Hypothalamus (tissue), 51 donors: ENCODE results near the gene CTNNA1.

Experiments used
- DNase-seq, 51 donors: peaks; one replicate each; lab custom pipeline; 2025; lab: John Stamatoyannopoulos, UW

CTNNA1 gene

DNA sequence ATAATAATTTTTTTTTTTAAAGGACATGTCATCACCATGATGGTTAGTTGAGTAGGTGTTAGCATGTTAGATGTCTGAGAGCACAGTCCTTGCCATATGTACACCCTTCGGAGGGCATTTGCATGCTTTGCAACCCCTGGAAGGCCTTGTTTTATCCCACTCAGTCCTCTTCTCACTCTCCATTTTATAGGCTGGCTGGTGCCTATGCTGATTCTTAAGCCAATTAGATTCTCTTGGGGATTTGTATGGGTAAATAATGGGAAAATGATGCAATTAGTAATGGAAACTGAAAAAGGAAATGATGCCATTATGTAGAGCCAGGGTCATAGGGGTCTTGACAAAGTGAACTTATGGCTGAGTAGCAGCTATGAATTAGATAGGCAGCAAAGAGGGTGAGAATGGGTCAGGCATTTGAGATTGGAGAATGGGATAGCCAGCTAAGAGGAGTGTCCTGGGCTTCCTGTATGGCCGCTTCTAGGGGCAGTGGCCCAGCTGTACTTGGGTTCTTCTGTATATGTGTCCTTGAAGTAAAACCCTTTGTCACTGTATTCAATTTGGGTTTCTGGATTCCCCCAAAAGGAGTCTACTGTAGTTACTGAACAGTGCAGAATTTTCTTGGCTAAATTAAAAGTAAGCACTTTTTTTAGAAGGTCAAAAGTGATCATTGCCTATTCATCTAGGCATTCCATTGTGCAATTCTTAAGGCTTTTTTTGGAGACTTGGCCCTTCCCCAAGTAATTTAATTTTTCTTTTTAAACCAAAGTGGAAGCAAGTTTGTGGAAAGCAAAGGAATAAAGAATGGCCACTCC lies 90.3 kb downstream of the CTNNA1 start:
- DNase-seq: no peak

DNA sequence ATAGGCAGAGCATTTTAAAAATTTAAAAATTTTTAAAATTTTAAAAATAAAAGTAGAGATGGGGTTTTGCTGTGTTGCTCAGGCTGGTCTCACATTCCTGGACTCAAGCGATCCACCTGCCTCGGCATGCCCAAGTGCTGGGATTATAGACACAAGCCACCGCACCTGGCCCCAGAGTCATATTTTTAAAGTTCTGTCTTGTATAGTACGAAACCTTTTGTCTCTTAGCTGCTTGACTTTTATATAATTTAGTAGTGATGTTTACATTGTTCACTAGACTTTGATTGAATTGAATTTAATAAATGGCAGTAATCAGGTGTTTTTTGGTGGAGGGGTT lies 90.9 kb downstream of the CTNNA1 start:
- DNase-seq: no peak

- DNase-seq: no peak
Observed at GRCh38 chr5:138844812-138845513, 91.7 kb downstream of the CTNNA1 start.

DNA sequence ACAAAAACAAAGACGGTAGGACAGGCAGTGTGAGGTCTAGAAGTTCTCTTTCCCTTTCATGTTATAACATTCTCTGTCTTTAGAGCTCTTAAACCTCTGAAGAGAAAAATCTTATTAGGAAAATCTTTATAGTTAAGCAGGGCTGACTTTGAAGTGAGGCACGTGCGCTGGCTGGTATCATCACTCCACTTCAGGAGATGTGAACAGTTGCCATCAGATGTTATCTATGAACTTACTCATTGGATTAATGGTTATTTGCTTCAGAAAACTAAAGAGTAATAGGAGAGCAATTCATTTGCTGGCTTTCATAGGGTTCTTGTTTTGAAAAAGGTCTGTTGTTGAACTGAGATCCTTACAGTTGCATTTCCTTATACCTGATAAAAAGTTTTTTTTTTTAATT lies 96.2 kb downstream of the CTNNA1 start:
- DNase-seq: no peak

- no peak for DNase-seq
Observed at GRCh38 chr5:138849882-138850281, 96.7 kb downstream of the CTNNA1 start.

DNA sequence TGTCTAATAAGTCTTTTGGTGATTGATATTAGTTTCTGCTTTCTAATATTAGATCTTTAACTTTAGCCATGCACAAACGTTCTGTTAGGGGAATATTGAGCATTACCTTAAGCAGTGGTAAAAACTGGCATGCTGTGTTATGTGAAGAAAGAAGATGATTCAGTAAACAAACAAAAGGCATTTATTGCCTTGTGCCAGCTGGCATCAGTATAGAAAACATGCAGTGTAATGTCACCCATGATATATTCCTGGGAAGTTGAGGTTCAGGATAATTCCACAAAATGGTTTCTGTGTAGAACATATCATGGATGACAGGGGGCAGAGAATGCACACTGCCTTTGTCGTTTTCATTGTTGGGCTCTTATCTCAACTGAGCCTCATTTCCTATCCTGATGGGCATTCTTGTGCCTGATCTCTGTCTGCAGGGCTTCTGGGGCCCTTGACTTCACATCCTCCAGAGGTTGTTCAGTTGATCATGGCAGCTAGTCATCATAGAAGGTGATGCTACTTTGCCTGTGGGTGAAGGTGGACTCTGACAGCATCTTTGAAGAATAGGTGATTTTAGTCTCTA lies 97.7 kb downstream of the CTNNA1 start:
- DNase-seq: no peak

- no peak for DNase-seq
Observed at GRCh38 chr5:138853132-138853531, 99.9 kb downstream of the CTNNA1 start.

DNA sequence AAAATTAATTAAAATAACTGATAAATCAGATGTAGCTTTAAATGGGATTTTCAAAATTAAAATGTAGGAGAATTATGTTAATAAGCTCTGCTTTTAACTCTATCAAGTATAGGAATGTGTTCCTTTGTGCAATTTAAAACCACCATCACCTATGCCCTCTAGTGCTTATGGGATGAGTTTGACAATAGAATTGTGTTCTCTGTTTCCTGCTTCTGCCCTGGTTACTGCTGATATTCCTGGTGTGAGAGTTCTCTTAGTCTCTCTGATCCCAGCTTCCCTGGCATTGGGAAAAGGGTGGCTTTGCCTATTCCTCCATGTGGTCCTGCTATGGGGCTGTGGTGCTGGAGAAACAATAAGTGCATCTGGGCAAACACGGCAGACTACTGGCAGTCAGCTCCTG lies 113.8 kb downstream of the CTNNA1 start:
- DNase-seq: no peak

DNA sequence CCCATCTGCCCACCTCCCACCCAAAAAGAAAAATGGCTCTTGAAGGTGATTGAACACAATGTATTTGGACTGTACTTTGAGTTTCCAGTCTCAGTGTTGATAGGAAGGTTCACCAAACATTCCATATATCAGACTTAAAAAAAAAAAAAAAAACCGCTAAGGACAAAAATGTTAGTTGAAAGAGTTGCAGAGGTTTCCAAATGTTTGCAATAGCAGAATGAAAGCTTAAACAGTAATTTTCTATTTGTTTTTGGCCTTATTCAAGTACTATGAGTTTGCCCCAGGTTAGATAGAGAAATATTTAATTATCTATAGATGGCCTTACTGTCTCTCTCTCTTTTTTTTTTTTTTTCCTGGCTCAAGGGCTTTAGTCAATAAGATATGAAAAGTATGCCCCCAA lies 115.8 kb downstream of the CTNNA1 start:
- peak in 1 of 51 donors; percentile 5 for DNase-seq

- DNase-seq: peak in 2 of 51 donors; percentile 8 to 64
Observed at GRCh38 chr5:138869763-138870500, 116.7 kb downstream of the CTNNA1 start.

GRCh38 chr5:138870611-138871010 lies 117.4 kb downstream of the CTNNA1 start:
- DNase-seq: peak in 8 of 51 donors; percentile 6 to 54 (median 22)

DNA sequence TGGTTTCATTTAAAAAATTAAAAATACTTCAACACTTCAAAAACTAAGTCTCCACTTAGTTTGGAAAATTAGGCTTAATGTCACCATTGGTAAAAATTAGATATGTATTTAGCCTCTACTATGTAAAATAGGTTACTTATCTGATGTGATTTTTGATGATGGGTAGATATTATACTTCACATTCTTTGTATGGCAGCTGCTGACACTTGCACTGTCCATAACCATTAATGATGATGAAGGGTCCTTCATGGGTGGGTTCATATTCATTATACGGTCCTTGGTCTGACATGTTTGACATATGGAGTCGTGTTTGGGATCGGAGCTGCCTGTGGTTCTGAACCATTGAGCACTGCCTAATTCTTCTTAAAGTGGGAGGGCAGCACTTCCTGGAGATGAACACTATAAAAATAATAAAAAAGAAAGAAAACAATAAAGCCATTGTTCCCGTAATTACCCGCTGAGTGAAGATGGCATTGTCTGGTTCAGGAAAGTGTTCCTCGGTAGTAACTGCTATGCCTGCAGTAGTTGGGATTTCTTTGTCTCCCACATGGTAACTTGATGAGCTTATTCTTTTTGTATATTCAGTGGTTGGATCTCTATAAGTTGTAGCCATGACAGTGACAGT lies 119.7 kb downstream of the CTNNA1 start:
- peak in 4 of 51 donors; percentile 13 to 67 (median 50) for DNase-seq

- DNase-seq: peak in 11 of 51 donors; percentile 7 to 78 (median 21)
Observed at GRCh38 chr5:138873466-138874221, 120.4 kb downstream of the CTNNA1 start.

- peak in 31 of 51 donors; percentile 10 to 78 (median 41) for DNase-seq
Observed at GRCh38 chr5:138874241-138874640, 121.0 kb downstream of the CTNNA1 start.

- peak in 35 of 51 donors; percentile 10 to 89 (median 48) for DNase-seq
Observed at GRCh38 chr5:138874771-138875551, 121.7 kb downstream of the CTNNA1 start, which contains the start of gene LRRTM2. Gene LRRTM2, minus strand, starts transcription at chr5:138875335. Its CDS starts 424 bp downstream, at chr5:138874911.

- peak in 3 of 51 donors; percentile 40 to 73 (median 56) for DNase-seq
Observed at GRCh38 chr5:138875552-138875875, 122.3 kb downstream of the CTNNA1 start.

- peak in 3 of 51 donors; percentile 3 to 44 (median 16) for DNase-seq
Observed at GRCh38 chr5:138875946-138876345, 122.7 kb downstream of the CTNNA1 start.

- DNase-seq: no peak
Observed at GRCh38 chr5:138876811-138877210, 123.6 kb downstream of the CTNNA1 start.
